Measurements from ENCODE around the gene CFAP43. TPM values are rescaled to one million over a fixed set of nuclear protein-coding genes. Genes with fewer than 3 reads are reported as not detected.

Gene CFAP43
- total and polyA plus RNA-seq, 9 of the 15 experiments (the other 6 are each of a cell fraction or from before 2014, with no cell fraction given), result 0.07 to 0.86 (median 0.11) TPM; not detected in 1

- peak; percentile 17; the same call in 1 of the 2 replicates for TF ChIP-seq REST (IDR thresholded peaks at IDR 0.05; ENCODE audit: borderline replicate concordance)
- TF ChIP-seq REST (CRISPR knock-in tag; IDR thresholded peaks at IDR 0.05; ENCODE audit: low read depth), result no peak
- no peak for TF ChIP-seq E2F8 (IDR thresholded peaks at IDR 0.05; ENCODE audit: low read depth, partially characterized antibody)
- no peak for TF ChIP-seq ZSCAN32 (CRISPR knock-in tag; IDR thresholded peaks at IDR 0.05)
- TF ChIP-seq ZNF655 (CRISPR knock-in tag; IDR thresholded peaks at IDR 0.05), result no peak
- peak in 1 of 2 experiments; percentile 96; a peak in 2 of 4 replicates for TF ChIP-seq NONO (IDR thresholded peaks at IDR 0.05; ENCODE audit: low read depth in 2 of 2, low read length in 1 of 2)
- TF ChIP-seq RAD21 (CRISPR knock-in tag; conservative IDR thresholded peaks at IDR 0.05 in 1 of 2, IDR thresholded peaks at IDR 0.05 in 1 of 2), result peak; percentile 26 to 48; a peak in 3 of 4 replicates
- peak in 1 of 3 experiments; percentile 19 for TF ChIP-seq YY1 (IDR thresholded peaks at IDR 0.05; ENCODE audit: borderline replicate concordance in 1 of 3, control insufficient read depth in 1 of 3, extremely low read depth in 1 of 3, insufficient read depth in 3 of 3, insufficient read length in 1 of 3, insufficient replicate concordance in 2 of 3, low read depth in 1 of 3, low read length in 2 of 3)
- peak in 1 of 2 experiments; percentile 93; a peak in 2 of 4 replicates for TF ChIP-seq FOXK2 (conservative IDR thresholded peaks at IDR 0.05 in 1 of 2, IDR thresholded peaks at IDR 0.05 in 1 of 2; ENCODE audit: low read depth in 2 of 2)
Observed at GRCh38 chr10:104274762-104275721, 42.9 kb upstream of the CFAP43 start (continued).
